GM18505 (cell line): ENCODE data around the gene DNM3.
A peak's percentile ranks its signal among the peaks of the same experiment; 100 is the strongest.

ENCODE experiments used
- ATAC-seq: cut with Tn5 transposase; IDR thresholded peaks from one replicate; pipeline ENCODE4 v1.9.1; 2021; ENCODE audit not compliant: unreplicated experiment
- POLR2A ChIP-seq: IDR thresholded peaks from 4 replicates; pipeline ENCODE4 v1.6.1; 2011; ENCODE audit warnings: borderline replicate concordance; ENCODE audit not compliant: insufficient read depth, insufficient read length; ENCODE audit errors: extremely low read depth

DNM3 gene

GRCh38 chr1:172390683-172391551 is 549.6 kb downstream of the DNM3 start:
- ATAC-seq = peak; percentile 76
- TF ChIP-seq POLR2A = peak; percentile 25

GRCh38 chr1:172391976-172392375 is 550.7 kb downstream of the DNM3 start:
- no peak for ATAC-seq
- no peak for TF ChIP-seq POLR2A

DNA sequence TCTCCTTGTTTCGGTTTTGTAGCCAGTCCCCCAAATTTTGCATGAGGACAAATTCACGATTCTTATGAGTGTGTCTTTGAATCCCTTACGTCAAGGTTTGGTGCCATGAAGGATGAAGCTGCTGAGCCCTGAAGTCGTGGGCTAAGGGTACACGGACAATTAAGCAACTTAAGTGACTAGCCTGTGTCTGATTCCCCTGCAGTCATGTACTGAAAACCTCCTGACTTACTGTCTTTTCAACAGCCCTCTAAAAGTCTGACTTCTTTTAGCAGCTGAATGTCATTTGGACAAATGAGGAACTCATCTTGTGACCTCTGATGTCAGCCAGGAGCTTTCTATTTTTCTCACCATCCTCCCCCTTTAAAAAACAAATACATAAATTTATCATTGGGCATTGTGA is 552.1 kb downstream of the DNM3 start:
- peak; percentile 12 for TF ChIP-seq POLR2A
- ATAC-seq = no peak

GRCh38 chr1:172394141-172394751 is 552.9 kb downstream of the DNM3 start:
- ATAC-seq = peak; percentile 67
- TF ChIP-seq POLR2A = no peak

GRCh38 chr1:172394811-172395210 is 553.5 kb downstream of the DNM3 start:
- ATAC-seq = no peak
- no peak for TF ChIP-seq POLR2A

GRCh38 chr1:172395576-172395975 is 554.3 kb downstream of the DNM3 start:
- TF ChIP-seq POLR2A = no peak
- no peak for ATAC-seq

DNA sequence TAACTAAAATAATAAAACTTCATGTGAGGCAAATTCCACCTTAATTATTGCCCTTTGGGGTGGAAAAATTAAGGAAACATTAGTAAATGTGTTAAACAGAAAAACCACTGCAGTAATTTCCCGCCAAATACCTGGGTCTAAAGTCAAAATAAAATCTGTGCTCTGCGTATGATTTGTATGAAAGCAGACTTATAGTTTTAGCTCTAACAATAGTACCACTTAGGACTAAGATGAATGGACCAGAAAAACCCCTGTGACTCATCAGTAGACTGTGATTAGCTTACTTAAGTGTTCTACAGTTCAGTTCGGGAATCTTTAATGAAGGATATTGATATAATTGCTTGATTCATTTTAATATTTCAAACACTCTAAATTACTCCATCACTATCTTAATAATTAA is 555.9 kb downstream of the DNM3 start:
- ATAC-seq = no peak
- TF ChIP-seq POLR2A = no peak

GRCh38 chr1:172397633-172398032 is 556.3 kb downstream of the DNM3 start:
- TF ChIP-seq POLR2A = no peak
- ATAC-seq = no peak

GRCh38 chr1:172398193-172398592 is 556.9 kb downstream of the DNM3 start:
- no peak for ATAC-seq
- TF ChIP-seq POLR2A = no peak

- ATAC-seq = no peak
- no peak for TF ChIP-seq POLR2A
Measured at GRCh38 chr1:172398970-172399755, 557.9 kb downstream of the DNM3 start.

GRCh38 chr1:172399756-172400721 is 558.7 kb downstream of the DNM3 start:
- no peak for TF ChIP-seq POLR2A
- no peak for ATAC-seq

- TF ChIP-seq POLR2A = no peak
- ATAC-seq = no peak
Measured at GRCh38 chr1:172400722-172401105, 559.4 kb downstream of the DNM3 start.
